GM12891 (cell line): ENCODE results near the gene VPS35L.

ENCODE experiments used
- POLR2A ChIP-seq: IDR thresholded peaks from 2 replicates; pipeline ENCODE4 v1.6.1; 2011; ENCODE audit warnings: low read depth, low read length, control low read depth
- POLR2AphosphoS5 ChIP-seq: IDR thresholded peaks from 2 replicates; pipeline ENCODE4 v1.6.1; 2011; ENCODE audit warnings: low read depth, low read length, control low read depth
- SPI1 ChIP-seq: IDR thresholded peaks from 2 replicates; pipeline ENCODE4 v1.6.1; 2011; ENCODE audit warnings: low read depth, low read length, control low read depth
- TAF1 ChIP-seq: IDR thresholded peaks from 2 replicates; pipeline ENCODE4 v1.6.1; 2011; ENCODE audit warnings: low read depth, low read length, control low read depth

GRCh38 chr16:19744670-19745069 is 189.2 kb downstream of the VPS35L start:
- TF ChIP-seq TAF1 (no peak), POLR2A (no peak), POLR2AphosphoS5 (no peak), SPI1 (no peak)
